HCT116 (cell line): ENCODE measurements around the gene CLP1. TPM values are rescaled to one million over a fixed set of nuclear protein-coding genes. Genes with fewer than 3 reads are reported as not detected.

Experiments
- ATAC-seq: fragments of 200-7000 bp; cut with Tn5 transposase; 2 replicates; pipeline ENCODE4 v1.9.1; 2020; ENCODE audit warnings: mild to moderate bottlenecking, moderate library complexity
- BruUV-seq: library from RNA; stranded (reverse); fragments of 400-500 nt; replicated peaks from 2 replicates; lab custom pipeline; 2021; lab: Mats Ljungman, UMichigan
- CTCF ChIA-PET: fragments of 300-600 bp; sonication (Branson Sonifier 250); formaldehyde crosslinking; loops from one replicate; lab custom pipeline; 2021; ENCODE audit warnings: antibody characterized with exemption; lab: Charles Lee
- POLR2A ChIA-PET: fragments of 300-600, 350-600 bp; sonication (Branson Sonifier 250); formaldehyde crosslinking; loops from one replicate; lab custom pipeline; 2021; ENCODE audit warnings: antibody characterized with exemption; lab: Charles Lee
- RAD21 ChIA-PET, 2 experiments: fragments of 300-600 bp; sonication (Branson Sonifier 250); formaldehyde crosslinking; loops; one replicate each; lab custom pipeline; 2023; ENCODE audit warnings: low total read pairs in 2 of 2; ENCODE audit not compliant: uncharacterized antibody in 2 of 2, unreplicated experiment in 2 of 2, low non-redundant PET in 1 of 2; lab: Charles Lee
- DNase-seq: peaks from one replicate; pipeline ENCODE4 v3.0.0-alpha.2; 2010; ENCODE audit warnings: low read depth, low spot score
- H2AFZ ChIP-seq: fragments of 200-600 bp; shearing (Covaris generic), sonication (generic); 2 replicates; pipeline ENCODE4 v1.6.1; 2017; ENCODE audit warnings: low read depth, mixed run types, mixed read lengths, antibody characterized with exemption, low read length; ENCODE audit not compliant: poor library complexity, severe bottlenecking
- H3K27ac ChIP-seq: 2 replicates; pipeline ENCODE4 v1.5.1; 2012; ENCODE audit warnings: low read depth, low read length
- H3K27me3 ChIP-seq: fragments of 200-600 bp; sonication (generic); 2 replicates; pipeline ENCODE4 v1.6.1; 2016; ENCODE audit warnings: mixed run types, low read length, mixed read lengths; ENCODE audit not compliant: insufficient read depth
- H3K36me3 ChIP-seq, 2 experiments: fragments of 200-500 bp in 1 of 2; fragments of 200-600 bp in 1 of 2; sonication (Bioruptor generic) in 1 of 2; sonication (generic) in 1 of 2; 2 replicates each; pipeline versions ENCODE4 v1.5.1 to v1.6.1; 2014 to 2016; ENCODE audit warnings: low read length in 2 of 2, inconsistent platforms in 1 of 2, mixed read lengths in 1 of 2, mixed run types in 1 of 2; ENCODE audit not compliant: insufficient read depth in 2 of 2, control insufficient read depth in 1 of 2
- H3K4me1 ChIP-seq, 2 experiments: fragments of 200-600 bp in 1 of 2; sonication (generic) in 1 of 2; 2 replicates each; pipeline versions ENCODE4 v1.5.1 to v1.6.1; 2012 to 2017; ENCODE audit warnings: low read length in 2 of 2, inconsistent platforms in 1 of 2, mild to moderate bottlenecking in 1 of 2, mixed read lengths in 1 of 2, mixed run types in 1 of 2, moderate library complexity in 1 of 2; ENCODE audit not compliant: insufficient read depth in 2 of 2, control insufficient read depth in 1 of 2
- H3K4me2 ChIP-seq: fragments of 200-600 bp; sonication (generic); 2 replicates; pipeline ENCODE4 v1.6.1; 2017; ENCODE audit warnings: mixed run types, low read length, mixed read lengths
- H3K4me3 ChIP-seq, 2 experiments: fragments of 200-600 bp in 1 of 2; sonication (generic) in 1 of 2; replicated peaks in 1 of 2; 2 replicates each; pipeline ENCODE4 v1.5.1; 2011 to 2016; ENCODE audit warnings: low read length in 2 of 2, control low read depth in 1 of 2, low read depth in 1 of 2, mild to moderate bottlenecking in 1 of 2, mixed read lengths in 1 of 2, mixed run types in 1 of 2
- H3K79me2 ChIP-seq: fragments of 200-600 bp; sonication (generic); 2 replicates; pipeline ENCODE4 v1.6.1; 2017; ENCODE audit warnings: mild to moderate bottlenecking, mixed run types, low read length, moderate library complexity, mixed read lengths; ENCODE audit not compliant: insufficient read depth
- H3K9ac ChIP-seq: fragments of 200-600 bp; sonication (generic); 2 replicates; pipeline ENCODE4 v1.6.1; 2016; ENCODE audit warnings: low read length, mixed read lengths
- H3K9me2 ChIP-seq: fragments of 200-600 bp; sonication (generic), shearing (Covaris generic); 2 replicates; pipeline ENCODE4 v1.6.1; 2017; ENCODE audit warnings: mixed run types, mild to moderate bottlenecking, moderate library complexity; ENCODE audit not compliant: insufficient read depth
- H3K9me3 ChIP-seq, 2 experiments: fragments of 200-500 bp in 1 of 2; fragments of 200-600 bp in 1 of 2; sonication (Bioruptor generic) in 1 of 2; sonication (generic) in 1 of 2; 2 replicates each; pipeline ENCODE4 v1.6.1; 2014 to 2017; ENCODE audit warnings: low read length in 2 of 2, mixed read lengths in 2 of 2, inconsistent platforms in 1 of 2, low read depth in 1 of 2, mild to moderate bottlenecking in 1 of 2, mixed run types in 1 of 2, moderate library complexity in 1 of 2; ENCODE audit not compliant: control insufficient read depth in 1 of 2, insufficient read depth in 1 of 2
- H4K20me1 ChIP-seq: fragments of 200-600 bp; sonication (generic), shearing (Covaris generic); 2 replicates; pipeline ENCODE4 v1.6.1; 2017; ENCODE audit warnings: mixed run types, mild to moderate bottlenecking, moderate library complexity; ENCODE audit not compliant: insufficient read depth
- ATF3 ChIP-seq: IDR thresholded peaks from 2 replicates; pipeline ENCODE4 v1.6.1; 2012
- EGR1 ChIP-seq: IDR thresholded peaks from 2 replicates; pipeline ENCODE4 v1.6.1; 2012; ENCODE audit warnings: low read depth
- EZH2 ChIP-seq: fragments of 200-600 bp; sonication (generic); IDR thresholded peaks from 2 replicates; pipeline ENCODE4 v1.6.1; 2017; ENCODE audit warnings: antibody characterized with exemption, mixed run types
- EZH2phosphoT487 ChIP-seq: fragments of 200-600 bp; IDR thresholded peaks from 2 replicates; pipeline ENCODE4 v1.6.1; 2018; ENCODE audit warnings: antibody characterized with exemption, borderline replicate concordance
- SP1 ChIP-seq: IDR thresholded peaks from 2 replicates; pipeline ENCODE4 v1.6.1; 2012; ENCODE audit warnings: low read depth
- SRF ChIP-seq: IDR thresholded peaks from 2 replicates; pipeline ENCODE4 v1.6.1; 2012; ENCODE audit warnings: low read depth
- TCF7L2 ChIP-seq: IDR thresholded peaks from 2 replicates; pipeline ENCODE4 v1.7.0; 2011; ENCODE audit warnings: borderline replicate concordance, inconsistent platforms; ENCODE audit not compliant: insufficient read depth, insufficient read length; ENCODE audit errors: extremely low read depth
- ZFX ChIP-seq: fragments of 450-650 bp; IDR thresholded peaks from 2 replicates; pipeline ENCODE4 v1.6.1; 2017
- intact Hi-C: fragments of 100-400 bp; cut with micrococcal nuclease; formaldehyde crosslinking; loops from 2 replicates; pipeline ENCODE4 v1.10.0; 2022
- total RNA-seq: library from RNA; stranded (reverse); gene quantifications from one replicate; pipeline ENCODE4 v1.2.1, GENCODE V29; 2021; ENCODE audit not compliant: unreplicated experiment
- TF ChIP-seq, protein P1 (sequence below): IDR thresholded peaks from 2 replicates; pipeline ENCODE4 v1.6.1; 2011; ENCODE audit warnings: mild to moderate bottlenecking, low read length, moderate library complexity; ENCODE audit not compliant: insufficient replicate concordance; ENCODE audit errors: extremely low read depth

CLP1 gene
- total RNA-seq, 1 experiment from 2014 or later = 17.7 TPM

GRCh38 chr11:57658023-57658361 is 430 bp downstream of the CLP1 start:
- TF ChIP-seq SP1 (no peak), EZH2 (no peak), ATF3 (no peak), ZFX (no peak), SRF (no peak), EGR1 (no peak), TCF7L2 (no peak), EZH2phosphoT487 (no peak)
- TF ChIP-seq, protein P1, sequence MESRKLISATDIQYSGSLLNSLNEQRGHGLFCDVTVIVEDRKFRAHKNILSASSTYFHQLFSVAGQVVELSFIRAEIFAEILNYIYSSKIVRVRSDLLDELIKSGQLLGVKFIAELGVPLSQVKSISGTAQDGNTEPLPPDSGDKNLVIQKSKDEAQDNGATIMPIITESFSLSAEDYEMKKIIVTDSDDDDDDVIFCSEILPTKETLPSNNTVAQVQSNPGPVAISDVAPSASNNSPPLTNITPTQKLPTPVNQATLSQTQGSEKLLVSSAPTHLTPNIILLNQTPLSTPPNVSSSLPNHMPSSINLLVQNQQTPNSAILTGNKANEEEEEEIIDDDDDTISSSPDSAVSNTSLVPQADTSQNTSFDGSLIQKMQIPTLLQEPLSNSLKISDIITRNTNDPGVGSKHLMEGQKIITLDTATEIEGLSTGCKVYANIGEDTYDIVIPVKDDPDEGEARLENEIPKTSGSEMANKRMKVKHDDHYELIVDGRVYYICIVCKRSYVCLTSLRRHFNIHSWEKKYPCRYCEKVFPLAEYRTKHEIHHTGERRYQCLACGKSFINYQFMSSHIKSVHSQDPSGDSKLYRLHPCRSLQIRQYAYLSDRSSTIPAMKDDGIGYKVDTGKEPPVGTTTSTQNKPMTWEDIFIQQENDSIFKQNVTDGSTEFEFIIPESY = no peak
- no peak for DNase-seq
- CTCF ChIA-PET = interaction anchor here (2.7 kb wide), 1 partner anchor 14 kb away, joined by 11 read pairs; no protein-coding TSS in a partner anchor
- Histone ChIP-seq H3K9me2 (no peaks in the 10 kb centered on the region), H3K36me3 (peaks cover 11 to 18% of the 10 kb centered on the region in 2 experiments; a peak in 3 of 4 replicates), H3K4me3 (peak overlapping the region; percentile 83 to 97), H3K9ac (peak overlapping the region; percentile 82), H3K79me2 (peaks cover 31% of the 10 kb centered on the region), H2AFZ (no peak overlapping the region), H3K9me3 (no peaks in the 10 kb centered on the region), H4K20me1 (no peaks in the 10 kb centered on the region), H3K4me1 (peaks cover 7 to 11% of the 10 kb centered on the region in 2 experiments; a peak in 3 of 4 replicates), H3K4me2 (peak overlapping the region; percentile 96), H3K27me3 (no peaks in the 10 kb centered on the region), H3K27ac (peak overlapping the region; percentile 3; the same call in 1 of the 2 replicates)
- intact Hi-C loops = no loop called here
- BruUV-seq = TSS peak; percentile 87
- RAD21 ChIA-PET = no interaction called here
- no peak for ATAC-seq
- POLR2A ChIA-PET = no interaction called here
